HepG2 (cell line): ENCODE measurements around the gene SLC1A4. TPM values are rescaled to one million over a fixed set of nuclear protein-coding genes. Genes with fewer than 3 reads are reported as not detected.

Source experiments
- CBFB ChIP-seq: sonication (generic); formaldehyde crosslinking; IDR thresholded peaks from 2 replicates; pipeline ENCODE4 v1.4.0; 2020; ENCODE audit warnings: missing genetic modification reagents
- CCAR2 ChIP-seq: fragments of 200-400 bp; formaldehyde crosslinking; optimal IDR thresholded peaks from 2 replicates; pipeline ENCODE3; 2018; ENCODE audit warnings: low read depth, mild to moderate bottlenecking, low read length, moderate library complexity
- CREM ChIP-seq, 2 experiments: sonication (generic) in 1 of 2; formaldehyde crosslinking in 1 of 2; IDR thresholded peaks; 2 replicates each; pipeline versions ENCODE4 v1.4.0 to v1.6.1; 2016 to 2020; ENCODE audit warnings: antibody characterized with exemption in 1 of 2, mild to moderate bottlenecking in 1 of 2, missing genetic modification reagents in 1 of 2
- CTCF ChIP-seq: sonication (generic); formaldehyde crosslinking; IDR thresholded peaks from 2 replicates; pipeline ENCODE4 v1.5.0; 2020; ENCODE audit warnings: mild to moderate bottlenecking, missing genetic modification reagents, moderate library complexity
- DDIT3 ChIP-seq: sonication (generic); formaldehyde crosslinking; IDR thresholded peaks from 2 replicates; pipeline ENCODE4 v1.4.0; 2020; ENCODE audit warnings: mild to moderate bottlenecking, missing genetic modification reagents
- ELF1 ChIP-seq: sonication (generic); formaldehyde crosslinking; IDR thresholded peaks from 2 replicates; pipeline ENCODE4 v1.4.0; 2020; ENCODE audit warnings: missing genetic modification reagents
- ETV6 ChIP-seq: sonication (generic); formaldehyde crosslinking; conservative IDR thresholded peaks from 2 replicates; pipeline ENCODE4 v1.4.0; 2020; ENCODE audit warnings: missing genetic modification reagents
- KLF11 ChIP-seq: IDR thresholded peaks from 2 replicates; pipeline ENCODE4 v1.6.1; 2016; ENCODE audit warnings: missing compliant biosample characterization
- MIER2 ChIP-seq: IDR thresholded peaks from 2 replicates; pipeline ENCODE4 v1.6.1; 2016; ENCODE audit warnings: missing biosample characterization, missing genetic modification reagents
- MIXL1 ChIP-seq: IDR thresholded peaks from 2 replicates; pipeline ENCODE4 v1.6.1; 2016
- NFYB ChIP-seq: sonication (generic); formaldehyde crosslinking; IDR thresholded peaks from 2 replicates; pipeline ENCODE4 v1.4.0; 2020; ENCODE audit warnings: missing genetic modification reagents
- NR2F6 ChIP-seq, 2 experiments: IDR thresholded peaks; 2 replicates each; pipeline ENCODE4 v1.6.1; 2016; ENCODE audit warnings: antibody characterized with exemption in 1 of 2, mild to moderate bottlenecking in 1 of 2
- PHF8 ChIP-seq: sonication (generic); formaldehyde crosslinking; IDR thresholded peaks from 2 replicates; pipeline ENCODE4 v1.5.0; 2020; ENCODE audit warnings: missing genetic modification reagents
- SOX13 ChIP-seq, 3 experiments: fragments of 450-650 bp in 1 of 3; sonication (generic) in 1 of 3; formaldehyde crosslinking in 1 of 3; IDR thresholded peaks in 2 of 3; conservative IDR thresholded peaks in 1 of 3; 2 replicates each; pipeline versions ENCODE4 v1.5.0 to v1.6.1; 2016 to 2020; ENCODE audit warnings: antibody characterized with exemption in 1 of 3, mild to moderate bottlenecking in 1 of 3, missing compliant biosample characterization in 1 of 3, missing genetic modification reagents in 1 of 3, moderate library complexity in 1 of 3
- SP140L ChIP-seq: sonication (generic); formaldehyde crosslinking; IDR thresholded peaks from 2 replicates; pipeline ENCODE4 v1.4.0; 2020; ENCODE audit warnings: missing genetic modification reagents, borderline replicate concordance
- TSC22D2 ChIP-seq: sonication (generic); formaldehyde crosslinking; IDR thresholded peaks from 2 replicates; pipeline ENCODE4 v1.5.1; 2020; ENCODE audit warnings: missing genetic modification reagents, mild to moderate bottlenecking, borderline replicate concordance
- ZKSCAN8 ChIP-seq: IDR thresholded peaks from 2 replicates; pipeline ENCODE4 v1.6.1; 2016; ENCODE audit warnings: borderline replicate concordance, missing genetic modification reagents, missing compliant biosample characterization
- ZNF142 ChIP-seq: sonication (generic); formaldehyde crosslinking; IDR thresholded peaks from 2 replicates; pipeline ENCODE4 v1.4.0; 2020; ENCODE audit warnings: missing genetic modification reagents
- ZNF567 ChIP-seq: sonication (generic); formaldehyde crosslinking; IDR thresholded peaks from 2 replicates; pipeline ENCODE4 v1.8.1; 2023; ENCODE audit warnings: mild to moderate bottlenecking, missing genetic modification reagents, borderline replicate concordance
- ZSCAN20 ChIP-seq: sonication (generic); formaldehyde crosslinking; IDR thresholded peaks from 2 replicates; pipeline ENCODE4 v1.4.0; 2020; ENCODE audit warnings: missing genetic modification reagents, mild to moderate bottlenecking, borderline replicate concordance
- polyA plus RNA-seq, 8 experiments: library from polyadenylated mRNA; depleted of rRNA in 3 of 8; stranded (reverse) in 7 of 8; unstranded in 1 of 8; fragments of >200 nt; fragmentation: Illumina TruSeq in 4 of 8; extraction: Trizol in 4 of 8; gene quantifications; 2 replicates each; pipeline versions ENCODE4 v1.2.1 to v1.2.3, GENCODE V29; 2011 to 2016; ENCODE audit warnings: low read depth in 4 of 8, missing spikeins in 1 of 8, mixed read lengths in 1 of 8; ENCODE audit not compliant: insufficient read depth in 1 of 8
- total RNA-seq, 5 experiments: library from RNA; depleted of rRNA; stranded (reverse); fragments of >200 nt; fragmentation: Illumina TruSeq; extraction: Trizol; gene quantifications; 2 replicates each; pipeline ENCODE4 v1.2.3, GENCODE V29; 2016; ENCODE audit warnings: low read depth in 1 of 5

SLC1A4 gene
- total and polyA plus RNA-seq, 2 of the 13 experiments (the other 11 are each of a cell fraction or from before 2014, with no cell fraction given): 21.0 to 39.6 TPM

- TF ChIP-seq SOX13 (IDR thresholded peaks at IDR 0.05) (no peak), SOX13 (CRISPR knock-in tag; conservative IDR thresholded peaks at IDR 0.05 in 1 of 2, IDR thresholded peaks at IDR 0.05 in 1 of 2) (peak in 1 of 2 experiments; percentile 29; a peak in 1 of 4 replicates), DDIT3 (0 out of 2 replicates have a peak, but pooled peaks have one; percentile 48), ZSCAN20 (CRISPR knock-in tag) (no peak), TSC22D2 (CRISPR knock-in tag) (peak; percentile 76; the same call in 1 of the 2 replicates), CBFB (CRISPR knock-in tag) (peak; percentile 52; the same call in 1 of the 2 replicates), KLF11 (peak; percentile 88), ZKSCAN8 (CRISPR knock-in tag) (peak; percentile 63; the same call in 1 of the 2 replicates), ELF1 (CRISPR knock-in tag) (0 out of 2 replicates have a peak, but pooled peaks have one; percentile 24), MIER2 (CRISPR knock-in tag) (peak; percentile 55; the same call in 1 of the 2 replicates), CREM (IDR thresholded peaks at IDR 0.05) (no peak), CREM (CRISPR knock-in tag; IDR thresholded peaks at IDR 0.05) (no peak), CCAR2 (no peak), ETV6 (CRISPR knock-in tag) (0 out of 2 replicates have a peak, but pooled peaks have one; percentile 28), MIXL1 (CRISPR knock-in tag) (peak; percentile 78), PHF8 (0 out of 2 replicates have a peak, but pooled peaks have one; percentile 25), CTCF (CRISPR knock-in tag) (peak; percentile 97), NR2F6 (IDR thresholded peaks at IDR 0.05) (no peak), NR2F6 (CRISPR knock-in tag; IDR thresholded peaks at IDR 0.05) (peak; percentile 62; the same call in 1 of the 2 replicates), NFYB (no peak), SP140L (CRISPR knock-in tag) (no peak), ZNF567 (no peak), ZNF142 (CRISPR knock-in tag) (no peak)
These were observed 51.4 kb downstream of the SLC1A4 start (continued) for GRCh38 chr2:65040400-65041261.
